GM18502 (cell line): Measurements from ENCODE around the gene ATXN1.
"Not testable (repeated sequence)": the region's sequence is repeated elsewhere in the genome, so short reads cannot be mapped to it uniquely, and the experiment has no call there.

ENCODE experiments used
- ATAC-seq: cut with Tn5 transposase; IDR thresholded peaks from one replicate; pipeline ENCODE4 v1.9.1; 2021; ENCODE audit warnings: mild to moderate bottlenecking; ENCODE audit not compliant: unreplicated experiment, poor library complexity

ATXN1 gene

DNA sequence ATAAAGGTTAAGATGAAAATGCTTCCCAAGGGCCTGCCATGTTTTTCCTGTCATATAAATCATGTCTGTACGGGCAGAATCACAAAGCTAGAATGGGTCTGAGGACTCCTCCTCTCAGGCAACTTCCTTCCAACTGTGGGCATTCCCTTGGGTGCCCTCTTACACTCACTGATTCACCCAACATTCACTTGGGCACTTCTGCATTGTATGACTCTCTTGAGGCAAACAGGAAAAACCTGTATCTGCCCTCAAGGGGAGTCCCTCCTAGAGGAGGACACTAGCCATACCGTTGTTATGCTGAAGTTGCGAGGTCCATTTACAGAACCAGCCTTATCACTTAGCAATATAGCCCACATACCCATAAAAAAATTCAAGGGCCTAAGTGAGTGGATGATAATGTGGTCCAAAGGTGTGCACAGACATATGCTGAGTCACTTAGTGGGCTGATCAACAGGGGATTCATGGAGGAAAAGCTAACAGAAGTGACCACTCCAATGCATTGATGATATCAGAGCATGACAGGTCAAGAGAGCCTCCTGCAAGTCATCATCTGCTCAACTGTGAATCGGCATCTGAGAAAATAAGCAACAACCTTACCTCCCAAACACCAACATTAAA is 131.1 kb downstream of the ATXN1 start:
- no peak for ATAC-seq

- ATAC-seq: not testable (repeated sequence)
Observed at GRCh38 chr6:16628580-16628979, 132.7 kb downstream of the ATXN1 start.

DNA sequence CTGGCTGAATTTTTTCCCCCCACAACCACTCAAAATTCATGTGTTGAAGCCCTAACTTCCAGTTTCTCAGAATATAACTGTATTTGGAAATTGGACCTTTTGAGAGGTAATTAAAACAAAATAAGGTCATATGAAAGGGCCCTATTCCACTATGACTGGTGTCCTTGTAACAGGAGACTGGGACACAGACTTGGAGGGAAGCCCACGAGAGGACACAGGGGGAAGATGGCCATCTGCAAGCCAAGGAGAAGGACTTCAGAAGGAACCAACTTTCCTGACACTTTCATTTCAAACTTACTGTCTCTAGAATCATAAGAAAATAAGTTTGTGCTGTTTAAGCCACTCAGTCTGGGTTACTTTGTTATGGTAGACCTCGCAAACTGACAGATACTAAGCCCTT is 134.6 kb downstream of the ATXN1 start:
- no peak for ATAC-seq

GRCh38 chr6:16625291-16626265 is 135.7 kb downstream of the ATXN1 start:
- ATAC-seq: no peak

GRCh38 chr6:16624636-16625290 is 136.5 kb downstream of the ATXN1 start:
- no peak for ATAC-seq

- no peak for ATAC-seq
Observed at GRCh38 chr6:16623731-16624130, 137.5 kb downstream of the ATXN1 start.

- no peak for ATAC-seq
Observed at GRCh38 chr6:16623029-16623653, 138.1 kb downstream of the ATXN1 start.

GRCh38 chr6:16622193-16622592 is 139.1 kb downstream of the ATXN1 start:
- no peak for ATAC-seq

DNA sequence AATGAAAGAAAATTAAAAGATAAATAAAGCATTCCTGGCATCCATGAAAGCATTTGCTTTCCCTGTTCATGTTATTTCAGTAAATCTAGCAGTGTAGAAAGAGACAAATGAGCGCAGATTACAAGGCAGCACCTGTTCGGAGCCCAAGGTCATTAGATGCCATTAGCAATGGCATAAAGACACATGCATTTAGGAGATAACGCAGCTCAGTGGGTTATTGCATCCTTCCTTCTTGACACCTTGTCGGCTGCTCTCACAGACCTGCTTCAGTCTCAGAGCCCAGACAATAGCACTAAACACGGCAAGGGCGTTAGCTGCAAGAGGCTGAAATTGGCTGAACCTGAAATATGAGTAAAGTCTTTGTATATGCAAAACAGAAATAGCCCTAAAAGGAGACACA is 140.3 kb downstream of the ATXN1 start:
- no peak for ATAC-seq

- no peak for ATAC-seq
Observed at GRCh38 chr6:16619777-16620176, 141.5 kb downstream of the ATXN1 start.

- ATAC-seq: no peak
Observed at GRCh38 chr6:16618962-16619361, 142.3 kb downstream of the ATXN1 start.

DNA sequence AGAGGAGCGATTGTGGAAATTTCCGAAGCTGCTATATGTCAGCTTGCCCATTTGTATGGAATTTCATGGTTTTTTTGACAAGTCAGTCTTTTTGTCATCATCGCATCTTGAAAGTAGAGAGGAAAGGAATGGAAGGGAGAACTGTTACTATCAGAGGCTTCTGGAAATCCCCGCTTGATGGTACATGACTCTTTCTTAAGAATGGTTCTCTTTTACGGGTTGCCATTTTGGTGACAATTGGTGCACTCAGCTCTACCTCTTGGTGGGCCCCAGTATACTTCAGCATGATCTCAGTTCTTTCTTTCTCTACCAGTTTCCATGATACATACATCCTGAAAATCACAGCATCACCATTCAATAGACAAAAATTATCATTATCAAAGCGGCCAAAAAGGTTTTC is 146.0 kb downstream of the ATXN1 start:
- ATAC-seq: not testable (repeated sequence)

DNA sequence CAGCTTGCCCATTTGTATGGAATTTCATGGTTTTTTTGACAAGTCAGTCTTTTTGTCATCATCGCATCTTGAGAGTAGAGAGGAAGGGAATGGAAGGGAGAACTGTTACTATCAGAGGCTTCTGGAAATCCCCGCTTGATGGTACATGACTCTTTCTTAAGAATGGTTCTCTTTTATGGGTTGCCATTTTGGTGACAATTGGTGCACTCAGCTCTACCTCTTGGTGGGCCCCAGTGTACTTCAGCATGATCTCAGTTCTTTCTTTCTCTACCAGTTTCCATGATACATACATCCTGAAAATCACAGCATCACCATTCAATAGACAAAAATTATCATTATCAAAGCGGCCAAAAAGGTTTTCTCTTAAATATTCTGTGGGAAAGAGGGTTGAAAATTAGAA is 147.1 kb downstream of the ATXN1 start:
- ATAC-seq: not testable (repeated sequence)

GRCh38 chr6:16613504-16613903 is 147.8 kb downstream of the ATXN1 start:
- not testable (repeated sequence) for ATAC-seq

- no peak for ATAC-seq
Observed at GRCh38 chr6:16608444-16608843, 152.8 kb downstream of the ATXN1 start.

GRCh38 chr6:16602035-16602434 is 159.2 kb downstream of the ATXN1 start:
- ATAC-seq: peak; percentile 91

GRCh38 chr6:16600701-16601100 is 160.6 kb downstream of the ATXN1 start:
- no peak for ATAC-seq

GRCh38 chr6:16600026-16600425 is 161.2 kb downstream of the ATXN1 start:
- no peak for ATAC-seq

DNA sequence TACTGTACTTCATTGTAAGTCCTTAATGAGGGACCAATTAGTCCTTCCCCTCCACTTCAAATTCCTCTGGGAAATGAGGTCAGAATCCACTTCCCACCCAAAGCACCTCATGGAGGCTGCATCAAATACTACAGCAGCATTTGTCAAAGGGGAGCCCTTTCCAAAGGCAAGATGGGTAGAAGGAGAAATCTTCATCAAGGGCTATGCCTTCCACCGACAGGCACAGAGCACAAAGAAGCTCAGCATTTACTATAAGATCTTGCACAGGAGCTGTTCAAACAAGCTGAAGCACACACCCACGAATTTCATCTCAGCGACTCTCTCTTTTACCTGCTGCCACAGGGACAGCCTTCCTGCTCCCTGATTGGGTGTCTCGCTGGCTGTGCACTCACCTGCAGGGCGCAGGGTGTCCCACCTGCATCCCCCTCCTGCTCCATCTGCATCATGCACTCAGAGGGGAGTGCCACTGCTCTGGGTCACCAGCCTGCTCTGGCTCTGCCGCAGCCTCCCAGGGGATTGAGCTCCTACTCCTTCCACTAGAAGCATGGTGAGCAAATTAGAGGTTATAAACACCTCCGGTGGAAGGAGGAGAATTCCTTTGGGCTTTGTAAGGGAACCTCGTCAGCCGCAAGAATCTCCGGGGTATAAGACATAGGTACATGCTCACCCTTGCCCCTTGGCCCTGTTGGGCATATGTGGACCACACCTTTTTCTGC is 164.5 kb downstream of the ATXN1 start:
- no peak for ATAC-seq

DNA sequence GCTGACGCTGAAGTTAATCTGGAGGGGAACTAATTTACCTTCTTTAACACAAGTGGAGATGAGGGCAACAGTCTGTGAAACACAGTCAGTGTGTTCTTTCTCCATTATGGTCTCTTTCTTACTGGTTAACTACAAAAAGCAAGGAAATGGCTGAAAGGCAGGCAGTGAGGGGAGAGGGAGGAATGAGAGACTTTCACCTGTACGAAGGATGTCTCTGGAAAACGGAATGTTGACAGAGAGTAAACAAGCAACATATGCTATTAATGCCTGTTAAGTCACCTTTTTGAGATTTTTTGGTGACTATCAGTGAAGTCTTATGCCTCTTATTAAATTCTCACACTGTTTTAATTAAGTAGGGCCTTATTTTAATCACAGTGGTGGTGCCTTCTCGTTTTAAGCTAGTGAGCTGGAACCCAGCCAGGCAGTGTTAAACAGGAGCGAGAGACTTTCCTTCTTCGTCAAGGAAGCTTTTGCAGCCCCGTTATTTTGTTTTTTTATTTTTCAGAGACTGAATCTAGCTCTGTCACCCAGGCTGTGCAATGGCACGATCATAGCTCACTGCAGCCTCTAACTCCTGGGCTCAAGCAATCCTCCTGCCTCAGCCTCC is 165.6 kb downstream of the ATXN1 start:
- ATAC-seq: no peak
